Mesothelial cell of epicardium (in vitro differentiated cells): ENCODE measurements around the gene PDPR. TPM values are rescaled to one million over a fixed set of nuclear protein-coding genes. Genes with fewer than 3 reads are reported as not detected.

Experiments
- DNase-seq, 2 experiments: peaks; one replicate each; pipeline ENCODE4 v3.0.0; 2021; ENCODE audit warnings: low spot score in 2 of 2; ENCODE audit not compliant: unreplicated experiment in 2 of 2
- H3K27ac Mint-ChIP-seq: 2 replicates; pipeline ENCODE4 v1.8.0; 2021; ENCODE audit warnings: mixed read lengths
- H3K27me3 Mint-ChIP-seq: 2 replicates; pipeline ENCODE4 v1.8.0; 2021; ENCODE audit warnings: low read depth, mixed read lengths
- H3K36me3 Mint-ChIP-seq: 2 replicates; pipeline ENCODE4 v1.8.0; 2021; ENCODE audit warnings: mixed read lengths
- H3K4me1 Mint-ChIP-seq: 2 replicates; pipeline ENCODE4 v1.8.0; 2021; ENCODE audit warnings: mixed read lengths
- H3K4me3 Mint-ChIP-seq: 2 replicates; pipeline ENCODE4 v1.8.0; 2021; ENCODE audit warnings: mild to moderate bottlenecking, moderate library complexity, mixed read lengths
- H3K9me3 Mint-ChIP-seq: 2 replicates; pipeline ENCODE4 v1.8.0; 2021; ENCODE audit warnings: mixed read lengths
- CTCF ChIP-seq: fragments of 200-600 bp; sonication (generic); IDR thresholded peaks from one replicate; pipeline ENCODE4 v1.5.0; 2021; ENCODE audit warnings: antibody characterized with exemption; ENCODE audit not compliant: unreplicated experiment
- total RNA-seq: library from RNA; stranded (reverse); gene quantifications from 3 replicates; pipeline ENCODE4 v1.2.1, GENCODE V29; 2021

Gene PDPR
- total RNA-seq, 1 donor from 2014 or later = 33.3 TPM

GRCh38 chr16:70156207-70156978 lies 42.3 kb downstream of the PDPR start:
- no peak for TF ChIP-seq CTCF
- Mint-ChIP-seq H3K27ac (no peak overlapping the region), H3K4me3 (no peak overlapping the region), H3K36me3 (peaks cover 35% of the 10 kb centered on the region), H3K4me1 (no peaks in the 10 kb centered on the region), H3K27me3 (no peaks in the 10 kb centered on the region), H3K9me3 (no peaks in the 10 kb centered on the region)
- no peak for DNase-seq

- H3K4me3 Mint-ChIP-seq = no peak overlapping the region
- no peaks in the 10 kb centered on the region for H3K9me3 Mint-ChIP-seq
- TF ChIP-seq CTCF = no peak
- H3K4me1 Mint-ChIP-seq = no peaks in the 10 kb centered on the region
- no peaks in the 10 kb centered on the region for H3K27me3 Mint-ChIP-seq
- H3K36me3 Mint-ChIP-seq = peaks cover 35% of the 10 kb centered on the region
- H3K27ac Mint-ChIP-seq = no peak overlapping the region
- no peak for DNase-seq
Observed at GRCh38 chr16:70157105-70157476, 43.0 kb downstream of the PDPR start.

GRCh38 chr16:70157477-70158260 lies 43.5 kb downstream of the PDPR start:
- Mint-ChIP-seq H3K9me3 (no peaks in the 10 kb centered on the region), H3K36me3 (peaks cover 33% of the 10 kb centered on the region), H3K27ac (no peak overlapping the region), H3K4me1 (no peaks in the 10 kb centered on the region), H3K27me3 (no peaks in the 10 kb centered on the region), H3K4me3 (no peak overlapping the region)
- no peak for TF ChIP-seq CTCF
- DNase-seq = no peak

- no peak for TF ChIP-seq CTCF
- H3K27me3 Mint-ChIP-seq = no peaks in the 10 kb centered on the region
- H3K4me1 Mint-ChIP-seq = no peaks in the 10 kb centered on the region
- no peak overlapping the region for H3K4me3 Mint-ChIP-seq
- H3K27ac Mint-ChIP-seq = no peak overlapping the region
- peaks cover 28% of the 10 kb centered on the region for H3K36me3 Mint-ChIP-seq
- no peak for DNase-seq
- H3K9me3 Mint-ChIP-seq = no peaks in the 10 kb centered on the region
Observed at GRCh38 chr16:70158261-70158939, 44.3 kb downstream of the PDPR start.

GRCh38 chr16:70159355-70160348 lies 45.5 kb downstream of the PDPR start:
- Mint-ChIP-seq H3K27ac (no peak overlapping the region), H3K27me3 (no peaks in the 10 kb centered on the region), H3K36me3 (peaks cover 22% of the 10 kb centered on the region), H3K4me1 (no peaks in the 10 kb centered on the region), H3K9me3 (no peaks in the 10 kb centered on the region), H3K4me3 (no peak overlapping the region)
- TF ChIP-seq CTCF = no peak
- DNase-seq = no peak
